Astrocyte of the spinal cord (primary cell): ENCODE data around the gene SLC4A7.

Source experiments
- DNase-seq: peaks from one replicate; pipeline ENCODE4 v3.0.0; 2011; ENCODE audit warnings: low read depth, low spot score
- H3K4me3 ChIP-seq: 2 replicates; pipeline ENCODE4 v1.5.1; 2011; ENCODE audit warnings: low read depth, mild to moderate bottlenecking, low read length, moderate library complexity
- in situ Hi-C: cut with HindIII; loops from 2 replicates; pipeline ENCODE4 v1.10.0; 2017; ENCODE audit warnings: low sequenced_read_pairs
- TF ChIP-seq, protein P1 (sequence below): IDR thresholded peaks from 2 replicates; pipeline ENCODE4 v1.5.1; 2012; ENCODE audit warnings: low read depth, mild to moderate bottlenecking, low read length, inconsistent platforms

SLC4A7 gene

DNA sequence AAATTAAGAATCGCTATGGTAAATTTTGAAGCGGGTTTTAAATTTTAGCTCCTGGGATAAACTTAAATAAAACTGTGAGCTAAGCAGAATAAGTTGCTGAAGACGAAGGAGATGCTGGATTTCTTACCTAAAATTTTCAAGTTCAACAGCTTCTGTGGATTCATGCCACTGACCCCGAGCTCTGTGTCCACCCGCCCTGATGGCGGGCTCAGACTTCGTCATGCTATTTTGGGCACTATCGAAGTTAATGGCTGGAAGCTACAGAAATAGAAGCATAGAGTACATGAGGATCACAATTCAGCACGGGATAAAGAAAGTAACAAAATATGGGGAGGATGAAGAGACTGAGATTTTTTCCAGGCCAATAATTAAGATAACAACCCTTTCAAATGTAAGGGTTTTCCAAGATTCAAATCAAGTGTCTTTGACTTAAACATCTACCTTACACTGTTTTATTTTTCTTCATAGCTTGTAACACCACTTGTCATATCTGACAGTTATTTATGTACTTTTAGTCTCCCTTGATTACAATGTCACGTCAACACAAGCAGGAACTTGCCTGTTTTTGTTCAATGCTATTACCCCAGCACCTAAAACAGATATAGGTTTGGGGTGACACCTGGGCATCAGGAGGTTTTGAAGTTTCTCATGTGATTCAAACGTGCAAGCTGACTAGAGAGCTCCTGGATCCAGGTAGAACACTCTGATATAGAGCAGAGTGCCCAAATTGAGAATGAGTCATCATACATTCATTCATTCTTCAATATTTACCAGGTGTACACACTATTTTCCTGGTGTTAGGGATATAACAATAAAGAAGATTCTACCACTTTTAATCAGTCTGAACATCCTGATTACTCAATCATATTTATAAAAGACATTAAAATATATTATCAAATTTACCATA, 138.0 kb downstream of the SLC4A7 start:
- TF ChIP-seq, protein P1, sequence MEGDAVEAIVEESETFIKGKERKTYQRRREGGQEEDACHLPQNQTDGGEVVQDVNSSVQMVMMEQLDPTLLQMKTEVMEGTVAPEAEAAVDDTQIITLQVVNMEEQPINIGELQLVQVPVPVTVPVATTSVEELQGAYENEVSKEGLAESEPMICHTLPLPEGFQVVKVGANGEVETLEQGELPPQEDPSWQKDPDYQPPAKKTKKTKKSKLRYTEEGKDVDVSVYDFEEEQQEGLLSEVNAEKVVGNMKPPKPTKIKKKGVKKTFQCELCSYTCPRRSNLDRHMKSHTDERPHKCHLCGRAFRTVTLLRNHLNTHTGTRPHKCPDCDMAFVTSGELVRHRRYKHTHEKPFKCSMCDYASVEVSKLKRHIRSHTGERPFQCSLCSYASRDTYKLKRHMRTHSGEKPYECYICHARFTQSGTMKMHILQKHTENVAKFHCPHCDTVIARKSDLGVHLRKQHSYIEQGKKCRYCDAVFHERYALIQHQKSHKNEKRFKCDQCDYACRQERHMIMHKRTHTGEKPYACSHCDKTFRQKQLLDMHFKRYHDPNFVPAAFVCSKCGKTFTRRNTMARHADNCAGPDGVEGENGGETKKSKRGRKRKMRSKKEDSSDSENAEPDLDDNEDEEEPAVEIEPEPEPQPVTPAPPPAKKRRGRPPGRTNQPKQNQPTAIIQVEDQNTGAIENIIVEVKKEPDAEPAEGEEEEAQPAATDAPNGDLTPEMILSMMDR: no peak
- H3K4me3 ChIP-seq: no peak overlapping the region
- in situ Hi-C loops: no loop called here
- DNase-seq: no peak

DNA sequence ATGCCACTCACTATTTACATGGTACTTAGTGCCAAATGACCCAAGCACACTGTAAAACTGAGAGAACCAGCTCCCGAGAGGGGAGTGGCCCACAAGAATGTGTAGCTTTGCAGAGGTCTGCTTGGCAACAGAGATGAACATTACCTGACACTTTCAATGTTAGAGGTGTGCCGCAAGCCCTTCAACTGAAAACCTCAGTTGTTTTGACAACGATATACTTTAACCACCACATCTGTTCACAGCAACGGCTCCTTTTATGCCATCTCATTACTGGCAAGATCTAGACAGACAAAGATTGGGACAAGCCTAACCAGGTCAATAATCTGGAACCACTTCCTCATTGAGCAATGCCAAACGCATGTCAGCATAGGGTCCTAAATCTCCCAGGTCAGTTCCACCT, 138.7 kb downstream of the SLC4A7 start:
- no peak overlapping the region for H3K4me3 ChIP-seq
- in situ Hi-C loops: no loop called here
- DNase-seq: no peak

DNA sequence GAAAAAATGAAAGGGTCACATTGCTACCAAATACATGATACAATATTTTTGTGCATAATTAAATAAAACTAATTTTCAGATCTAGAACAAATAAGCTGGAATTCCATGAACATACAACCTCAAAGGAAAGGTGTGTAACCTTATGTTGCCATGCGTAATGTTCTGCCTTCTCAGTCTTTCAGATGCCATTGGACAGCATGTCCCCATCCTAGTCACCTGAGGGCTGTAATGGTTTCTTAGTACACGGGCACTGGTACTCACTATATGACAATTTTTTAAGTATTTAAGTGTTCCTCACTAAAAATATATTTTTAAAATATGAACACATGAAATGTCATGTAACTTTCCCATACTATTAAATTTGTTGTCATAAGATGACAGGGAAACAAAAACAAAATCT, 139.1 kb downstream of the SLC4A7 start:
- TF ChIP-seq, protein P1: no peak
- in situ Hi-C loops: no loop called here
- DNase-seq: no peak
- H3K4me3 ChIP-seq: no peak overlapping the region

More for the DNA sequence above, 138.7 kb downstream of the SLC4A7 start:
- TF ChIP-seq, protein P1: no peak

DNA sequence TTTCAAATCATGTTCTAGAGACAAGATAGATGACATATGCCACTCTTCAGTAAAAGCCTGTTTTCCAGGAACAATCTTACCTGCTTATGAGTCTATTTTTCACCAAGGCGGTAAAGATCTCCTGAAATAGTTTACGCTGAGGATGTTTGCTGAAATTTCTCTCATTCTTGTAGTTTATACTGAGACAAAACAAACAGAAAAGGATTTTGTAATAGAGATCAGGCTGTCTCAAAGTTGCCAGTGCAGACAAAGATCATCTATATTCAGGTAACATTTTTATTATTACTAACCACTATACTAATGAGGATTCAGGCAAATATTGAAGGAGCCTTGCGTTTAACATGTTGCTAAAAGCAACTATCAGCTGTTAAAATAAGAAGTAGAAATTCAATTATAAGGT, 140.0 kb downstream of the SLC4A7 start:
- DNase-seq: no peak
- in situ Hi-C loops: no loop called here
- TF ChIP-seq, protein P1: no peak
- no peak overlapping the region for H3K4me3 ChIP-seq

DNA sequence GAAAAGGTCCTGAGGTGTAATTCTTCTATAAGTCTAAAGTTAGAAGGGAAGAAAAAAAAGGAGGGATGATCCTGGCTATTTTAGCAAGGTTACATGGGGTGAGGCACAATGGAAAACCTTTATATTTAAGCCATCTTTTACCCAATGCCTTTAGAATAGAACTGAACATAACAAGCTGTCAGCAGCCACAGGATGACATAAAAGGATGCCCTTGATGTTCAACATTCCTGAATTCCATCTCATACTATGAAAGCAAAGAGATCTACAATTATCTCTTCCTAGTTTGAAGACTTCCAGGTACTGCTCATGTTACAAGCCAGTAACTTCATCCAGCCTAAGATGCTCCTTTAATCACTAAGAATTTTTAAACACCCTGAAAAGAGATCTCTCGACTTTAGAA, 141.9 kb downstream of the SLC4A7 start:
- no peak for DNase-seq
- TF ChIP-seq, protein P1: no peak
- H3K4me3 ChIP-seq: no peak overlapping the region
- in situ Hi-C loops: no loop called here

DNA sequence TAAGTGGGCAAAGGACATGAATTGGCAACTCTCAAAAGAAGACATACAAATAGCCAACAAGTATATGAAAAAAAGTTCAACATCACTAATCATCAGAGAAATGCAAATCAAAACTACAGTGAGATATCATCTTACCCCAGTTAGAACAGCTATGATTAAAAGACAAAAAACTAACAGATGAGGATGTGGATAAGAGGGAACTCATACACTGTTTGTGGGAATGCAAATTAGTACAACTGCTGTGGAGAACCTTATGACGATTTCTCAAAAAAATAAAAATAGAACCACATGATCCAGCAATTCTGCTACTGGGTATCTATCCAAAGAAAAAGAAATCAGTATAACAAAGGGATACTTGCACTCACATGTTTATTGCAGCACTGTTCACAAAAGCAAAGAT, 143.7 kb downstream of the SLC4A7 start:
- TF ChIP-seq, protein P1: no peak
- in situ Hi-C loops: no loop called here
- DNase-seq: no peak
- H3K4me3 ChIP-seq: no peak overlapping the region
